ENCODE results near the gene LAMA3.

LAMA3 gene

DNA sequence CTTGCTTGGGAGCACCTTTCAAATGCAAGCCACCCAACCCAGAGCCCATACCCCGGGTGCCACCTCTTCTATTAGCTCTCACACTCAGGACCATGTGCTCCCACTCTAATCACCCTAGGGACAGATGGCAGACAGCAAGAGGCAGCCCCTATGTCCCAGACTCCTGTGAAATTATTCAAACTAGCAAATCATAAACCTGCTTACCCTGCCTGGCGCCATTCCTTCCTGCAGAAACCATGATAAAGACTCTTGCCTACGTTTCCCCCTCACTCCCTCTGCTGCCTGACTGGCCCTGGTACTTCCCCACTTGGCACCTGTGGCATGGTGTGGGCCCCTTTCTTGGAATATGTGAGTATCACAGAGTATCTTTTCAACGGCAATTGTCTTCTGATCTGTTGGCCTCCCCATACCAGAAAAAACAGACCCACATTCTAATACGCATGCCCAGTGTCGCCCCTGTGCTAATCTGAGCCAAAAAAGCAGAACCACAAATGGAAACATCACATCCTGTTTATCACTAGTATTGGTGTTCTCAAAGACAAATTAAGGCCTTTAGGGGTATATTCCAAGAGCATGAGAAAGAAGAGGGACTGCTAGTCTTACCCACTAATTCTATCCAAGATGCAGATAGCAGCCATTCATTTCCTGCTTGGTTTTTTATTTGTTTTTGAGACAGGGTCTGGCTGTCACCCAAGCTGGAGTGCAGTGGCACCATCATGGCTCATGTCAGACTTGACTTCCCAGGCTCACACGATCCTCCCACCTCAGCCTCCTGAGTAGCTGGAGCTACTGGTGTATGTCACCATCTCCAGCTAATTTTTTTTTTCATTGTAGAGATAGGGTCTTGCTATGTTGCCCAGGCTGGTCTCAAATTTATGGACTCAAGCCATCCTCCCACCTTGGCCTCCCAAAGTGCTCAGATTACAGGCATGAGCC is 281.2 kb downstream of the LAMA3 start:
- TF ChIP-seq, protein P1, sequence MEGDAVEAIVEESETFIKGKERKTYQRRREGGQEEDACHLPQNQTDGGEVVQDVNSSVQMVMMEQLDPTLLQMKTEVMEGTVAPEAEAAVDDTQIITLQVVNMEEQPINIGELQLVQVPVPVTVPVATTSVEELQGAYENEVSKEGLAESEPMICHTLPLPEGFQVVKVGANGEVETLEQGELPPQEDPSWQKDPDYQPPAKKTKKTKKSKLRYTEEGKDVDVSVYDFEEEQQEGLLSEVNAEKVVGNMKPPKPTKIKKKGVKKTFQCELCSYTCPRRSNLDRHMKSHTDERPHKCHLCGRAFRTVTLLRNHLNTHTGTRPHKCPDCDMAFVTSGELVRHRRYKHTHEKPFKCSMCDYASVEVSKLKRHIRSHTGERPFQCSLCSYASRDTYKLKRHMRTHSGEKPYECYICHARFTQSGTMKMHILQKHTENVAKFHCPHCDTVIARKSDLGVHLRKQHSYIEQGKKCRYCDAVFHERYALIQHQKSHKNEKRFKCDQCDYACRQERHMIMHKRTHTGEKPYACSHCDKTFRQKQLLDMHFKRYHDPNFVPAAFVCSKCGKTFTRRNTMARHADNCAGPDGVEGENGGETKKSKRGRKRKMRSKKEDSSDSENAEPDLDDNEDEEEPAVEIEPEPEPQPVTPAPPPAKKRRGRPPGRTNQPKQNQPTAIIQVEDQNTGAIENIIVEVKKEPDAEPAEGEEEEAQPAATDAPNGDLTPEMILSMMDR (IDR thresholded peaks at IDR 0.05; ENCODE audit: low read depth, low read length, missing control alignments): no peak
- no peak overlapping the region for H3K4me3 ChIP-seq (ENCODE audit: low read depth, low read length)
- DNase-seq (ENCODE audit: low read depth): no peak

DNA sequence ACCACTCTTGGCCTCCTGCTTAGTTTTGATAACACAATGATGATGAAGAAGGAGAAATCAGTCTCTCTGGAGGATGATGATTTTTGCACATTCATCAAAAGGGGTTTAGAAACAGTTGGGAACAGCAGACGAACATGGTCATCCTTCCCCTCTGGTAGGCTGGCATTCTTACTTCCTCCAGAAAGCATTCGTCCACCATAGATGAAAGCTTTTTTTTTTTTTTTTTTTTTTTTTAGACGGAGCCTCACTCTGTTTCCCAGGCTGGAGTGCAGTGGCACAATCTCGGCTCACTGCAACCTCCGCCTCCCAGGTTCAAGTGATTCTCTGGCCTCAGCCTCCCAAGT is 281.8 kb downstream of the LAMA3 start:
- no peak overlapping the region for H3K4me3 ChIP-seq (ENCODE audit: low read depth, low read length)
- TF ChIP-seq, protein P1 (IDR thresholded peaks at IDR 0.05; ENCODE audit: low read depth, low read length, missing control alignments): no peak
- DNase-seq (ENCODE audit: low read depth): no peak

DNA sequence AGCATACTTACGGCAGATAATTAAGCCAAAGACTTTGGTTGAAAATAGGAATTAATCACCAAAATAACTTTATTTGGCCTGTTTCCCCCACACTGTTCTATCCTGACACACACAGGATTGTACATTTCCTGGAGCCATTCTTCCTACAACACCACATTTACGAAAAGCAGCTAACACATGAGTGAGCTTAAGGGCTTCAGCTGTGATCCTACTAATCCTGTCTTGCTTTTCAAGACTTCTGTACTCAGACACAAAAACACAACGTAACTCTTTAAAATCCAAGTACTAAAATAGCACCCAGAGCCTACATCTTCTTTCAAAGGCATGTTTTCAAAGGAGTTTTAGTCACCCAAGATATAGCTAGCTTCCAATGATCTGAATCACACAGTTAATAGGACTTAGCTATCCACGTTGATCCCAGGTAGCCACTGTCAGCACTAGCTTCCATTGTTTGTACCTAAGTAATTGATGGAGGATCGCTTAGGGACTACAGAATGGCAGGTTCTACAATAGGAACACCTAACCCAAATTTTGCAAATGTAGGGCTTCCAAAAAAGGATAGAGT is 282.5 kb downstream of the LAMA3 start:
- no peak for DNase-seq (ENCODE audit: low read depth)
- TF ChIP-seq, protein P1 (IDR thresholded peaks at IDR 0.05; ENCODE audit: low read depth, low read length, missing control alignments): no peak
- H3K4me3 ChIP-seq (ENCODE audit: low read depth, low read length): no peak overlapping the region

DNA sequence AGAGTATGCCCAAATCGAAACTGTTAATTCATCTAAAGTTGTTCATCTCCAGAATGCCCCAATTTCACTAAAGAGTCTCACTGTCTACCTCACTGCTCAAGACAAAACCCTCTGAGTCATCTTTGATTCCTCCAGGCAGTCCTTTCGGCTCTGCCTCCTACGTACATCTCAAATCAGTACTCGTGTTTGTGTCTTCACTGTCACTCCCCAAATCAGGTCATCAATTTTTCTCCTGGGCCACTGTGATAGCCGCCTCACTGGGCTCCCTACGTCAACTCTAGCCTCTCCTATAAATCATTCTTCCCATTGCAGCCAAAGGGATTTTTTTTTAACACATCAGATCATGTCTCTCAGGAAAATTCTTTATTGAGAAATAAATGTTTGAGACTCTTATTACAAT is 283.2 kb downstream of the LAMA3 start:
- peak; percentile 38 for DNase-seq (ENCODE audit: low read depth)
- TF ChIP-seq, protein P1 (IDR thresholded peaks at IDR 0.05; ENCODE audit: low read depth, low read length, missing control alignments): no peak
- H3K4me3 ChIP-seq (ENCODE audit: low read depth, low read length): no peak overlapping the region

DNA sequence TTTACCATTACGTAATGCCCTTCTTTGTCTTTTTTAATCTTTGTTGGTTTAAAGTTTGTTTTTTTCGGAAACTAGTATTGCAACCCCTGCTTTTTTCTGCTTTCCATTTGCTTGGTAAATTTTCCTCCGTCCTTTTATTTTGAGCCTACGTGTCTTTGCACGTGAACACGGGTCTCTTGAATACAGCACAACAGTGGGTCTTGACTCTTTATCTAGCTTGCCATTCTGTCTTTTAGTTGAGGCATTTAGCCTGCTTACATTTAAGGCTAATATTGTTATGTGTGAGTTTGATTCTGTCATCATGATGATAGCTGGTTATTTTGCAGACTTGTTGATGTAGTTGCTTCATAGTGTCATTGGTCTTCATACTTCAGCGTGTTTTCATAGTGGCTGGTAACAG is 287.9 kb downstream of the LAMA3 start:
- TF ChIP-seq, protein P1 (IDR thresholded peaks at IDR 0.05; ENCODE audit: low read depth, low read length, missing control alignments): no peak

DNA sequence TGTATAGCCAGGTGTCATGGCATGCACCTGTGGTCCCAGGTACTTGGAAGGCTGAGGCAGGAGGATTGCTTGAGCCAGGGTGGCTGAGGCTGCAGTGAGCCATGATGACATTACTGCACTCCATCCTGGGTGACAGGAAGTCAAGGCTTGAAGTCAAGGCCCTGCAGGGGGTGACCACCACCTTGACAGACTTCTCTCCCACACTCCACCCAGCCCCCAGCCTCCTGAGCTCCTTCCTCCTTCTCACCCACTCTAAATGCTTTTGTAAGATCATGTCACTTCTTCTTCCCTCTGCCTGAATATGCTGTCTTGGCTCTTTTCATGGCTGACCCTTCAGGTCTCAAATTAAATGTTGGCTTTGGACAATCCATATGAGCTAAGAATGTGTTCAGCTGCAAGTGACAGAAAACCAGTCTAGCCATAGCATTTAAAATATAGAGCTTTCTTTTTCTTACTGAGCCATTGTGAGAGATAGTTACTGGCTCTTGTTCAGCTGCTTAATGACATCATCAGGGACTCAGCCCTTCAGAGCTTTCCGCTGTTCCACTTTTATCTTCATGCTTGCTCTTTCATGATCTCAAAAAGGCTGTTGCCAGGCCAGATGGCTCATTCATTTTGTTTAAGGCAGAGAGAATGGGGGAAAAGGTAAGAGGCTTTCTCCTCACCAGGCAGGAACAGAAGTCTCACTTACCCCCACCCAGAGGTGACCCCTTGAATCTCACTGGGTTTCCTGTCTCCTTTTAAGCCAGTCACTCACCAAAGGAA is 288.6 kb downstream of the LAMA3 start:
- TF ChIP-seq, protein P1 (IDR thresholded peaks at IDR 0.05; ENCODE audit: low read depth, low read length, missing control alignments): no peak
- DNase-seq (ENCODE audit: low read depth): no peak
- H3K4me3 ChIP-seq (ENCODE audit: low read depth, low read length): no peak overlapping the region

More for the DNA sequence above, 287.9 kb downstream of the LAMA3 start:
- DNase-seq (ENCODE audit: low read depth): no peak
- no peak overlapping the region for H3K4me3 ChIP-seq (ENCODE audit: low read depth, low read length)
